KOPT-K1 (cell line): ENCODE results near the gene DBF4.
"Not testable (repeated sequence)": the region's sequence is repeated elsewhere in the genome, so short reads cannot be mapped to it uniquely, and the experiment has no call there.

Experiments used
- H3K27ac ChIP-seq: fragments of 200-600 bp; sonication (generic); 2 replicates; pipeline ENCODE4 v1.5.1; 2016; ENCODE audit warnings: antibody characterized with exemption, mild to moderate bottlenecking, low read depth, low read length; ENCODE audit not compliant: poor library complexity, severe bottlenecking
- H3K36me3 ChIP-seq: fragments of 200-600 bp; sonication (generic); 2 replicates; pipeline ENCODE4 v1.5.1; 2017; ENCODE audit warnings: antibody characterized with exemption, mild to moderate bottlenecking, low read length, moderate library complexity; ENCODE audit not compliant: insufficient read depth
- H3K9me3 ChIP-seq: fragments of 200-600 bp; sonication (generic); 2 replicates; pipeline ENCODE4 v1.5.1; 2017; ENCODE audit warnings: antibody characterized with exemption, low read length, mild to moderate bottlenecking; ENCODE audit not compliant: insufficient read depth, poor library complexity, severe bottlenecking

The DBF4 gene

GRCh38 chr7:87874066-87874465, 2.2 kb upstream of the DBF4 start:
- Histone ChIP-seq H3K36me3 (peaks cover 52% of the 10 kb centered on the region), H3K9me3 (peaks cover 40% of the 10 kb centered on the region), H3K27ac (no peak overlapping the region)

DNA sequence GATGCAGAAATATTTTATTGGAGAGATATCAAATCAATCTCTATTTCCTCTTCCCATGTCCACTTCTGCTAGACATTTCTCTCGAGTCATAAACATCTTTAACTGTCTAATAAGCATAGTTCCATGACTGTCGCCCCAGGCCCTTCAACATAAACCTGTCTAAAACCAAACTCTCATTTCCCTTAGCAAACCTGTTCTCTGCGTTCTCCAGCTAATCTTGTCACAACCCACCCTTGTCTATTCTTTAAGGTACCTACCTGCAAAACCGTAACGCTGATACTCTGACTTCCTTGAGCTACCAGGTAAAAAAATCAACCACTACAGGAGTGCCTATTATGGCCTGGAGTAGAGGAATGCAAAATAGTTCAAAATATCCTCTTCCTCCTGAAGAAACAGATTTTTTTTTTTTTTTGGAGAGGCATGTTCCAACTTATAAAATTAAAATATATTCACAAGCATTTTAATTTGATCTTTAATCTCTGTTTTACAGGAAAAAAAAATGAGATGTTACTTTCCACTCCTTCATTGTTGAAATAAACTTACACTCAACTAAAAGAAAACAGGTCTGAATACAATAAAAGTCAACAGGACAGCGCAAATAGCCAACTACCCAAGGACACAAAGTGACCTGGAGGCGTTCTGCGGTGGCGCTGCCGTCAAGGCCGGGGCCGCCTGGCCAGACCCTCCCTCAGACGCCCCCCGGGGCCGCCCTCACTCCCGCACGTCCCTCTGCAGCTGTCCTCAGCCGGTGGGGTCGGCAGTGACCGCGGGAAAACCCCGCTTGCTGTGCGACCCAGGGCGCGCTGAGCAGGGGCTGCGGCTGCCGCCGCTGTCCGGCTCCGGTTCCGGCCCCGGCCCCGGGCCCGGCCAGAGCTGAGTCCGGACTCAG, 898 bp upstream of the DBF4 start:
- Histone ChIP-seq H3K27ac (peak overlapping the region; percentile 90), H3K36me3 (peaks cover 52% of the 10 kb centered on the region), H3K9me3 (peaks cover 27% of the 10 kb centered on the region)

- Histone ChIP-seq H3K27ac (peak overlapping the region; percentile 90), H3K36me3 (peaks cover 52% of the 10 kb centered on the region), H3K9me3 (peaks cover 12% of the 10 kb centered on the region)
Observed at GRCh38 chr7:87876869-87877234, 559 bp downstream of the DBF4 start.

DNA sequence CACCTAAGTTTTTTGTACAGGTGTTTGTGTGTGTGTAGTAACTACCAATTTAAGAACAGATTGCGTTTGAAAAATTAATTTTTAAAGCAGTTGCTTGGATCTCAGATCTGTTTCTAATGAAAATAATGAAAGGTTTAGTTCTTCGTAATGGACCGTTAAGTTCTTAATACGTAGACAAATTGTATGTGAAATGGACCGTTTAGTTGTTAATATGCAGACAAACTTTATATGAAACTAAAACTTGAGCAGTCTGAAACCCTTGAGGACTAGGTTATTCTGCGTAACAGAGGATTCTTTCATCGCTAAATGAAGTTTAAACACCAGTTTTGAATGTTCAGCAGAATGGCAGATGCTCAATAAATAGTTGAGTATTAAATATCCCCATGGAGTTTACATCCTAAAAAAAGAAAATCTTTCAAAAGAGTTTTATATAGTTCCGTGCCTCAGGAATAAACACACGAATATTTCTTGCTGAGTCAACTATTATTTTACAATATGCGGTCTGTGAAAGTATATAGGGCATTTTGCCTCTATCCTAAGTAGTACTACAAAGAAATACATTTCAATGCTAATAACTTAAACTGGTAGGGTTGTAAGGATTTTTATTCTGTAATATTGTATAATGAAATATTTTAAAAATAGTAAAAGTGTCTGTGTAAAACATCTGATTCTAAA, 1.2 kb downstream of the DBF4 start:
- H3K27ac ChIP-seq, result peak overlapping the region; percentile 90
- peaks cover 52% of the 10 kb centered on the region for H3K36me3 ChIP-seq

DNA sequence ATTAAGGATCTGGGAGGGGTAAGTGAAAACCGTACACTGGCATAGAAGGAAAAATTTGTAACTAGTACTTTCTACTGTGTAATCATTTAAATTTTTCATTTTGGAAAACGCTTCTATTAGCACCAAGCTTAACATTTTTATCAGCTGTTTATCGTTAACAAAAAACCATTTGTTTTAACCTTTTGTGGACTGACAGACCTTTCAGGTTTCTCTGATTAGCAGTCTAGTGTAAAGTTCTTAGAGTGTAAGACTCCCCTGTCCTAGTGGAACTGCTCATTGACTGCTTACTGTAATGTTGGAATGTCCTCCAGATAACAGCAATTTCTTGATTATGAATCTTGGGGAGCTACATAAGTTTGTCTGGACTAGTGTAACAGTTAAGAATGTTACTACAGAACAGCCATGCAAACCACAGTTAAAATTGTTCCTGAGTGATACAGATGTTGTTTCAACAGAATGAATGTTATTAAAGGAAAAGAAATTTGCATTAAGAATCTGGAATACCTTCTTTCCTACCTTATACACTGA, 2.0 kb downstream of the DBF4 start:
- Histone ChIP-seq H3K9me3 (no peaks in the 10 kb centered on the region), H3K36me3 (peaks cover 53% of the 10 kb centered on the region), H3K27ac (peak overlapping the region; percentile 90)

More for the DNA sequence above, 1.2 kb downstream of the DBF4 start:
- peaks cover 6% of the 10 kb centered on the region for H3K9me3 ChIP-seq

DNA sequence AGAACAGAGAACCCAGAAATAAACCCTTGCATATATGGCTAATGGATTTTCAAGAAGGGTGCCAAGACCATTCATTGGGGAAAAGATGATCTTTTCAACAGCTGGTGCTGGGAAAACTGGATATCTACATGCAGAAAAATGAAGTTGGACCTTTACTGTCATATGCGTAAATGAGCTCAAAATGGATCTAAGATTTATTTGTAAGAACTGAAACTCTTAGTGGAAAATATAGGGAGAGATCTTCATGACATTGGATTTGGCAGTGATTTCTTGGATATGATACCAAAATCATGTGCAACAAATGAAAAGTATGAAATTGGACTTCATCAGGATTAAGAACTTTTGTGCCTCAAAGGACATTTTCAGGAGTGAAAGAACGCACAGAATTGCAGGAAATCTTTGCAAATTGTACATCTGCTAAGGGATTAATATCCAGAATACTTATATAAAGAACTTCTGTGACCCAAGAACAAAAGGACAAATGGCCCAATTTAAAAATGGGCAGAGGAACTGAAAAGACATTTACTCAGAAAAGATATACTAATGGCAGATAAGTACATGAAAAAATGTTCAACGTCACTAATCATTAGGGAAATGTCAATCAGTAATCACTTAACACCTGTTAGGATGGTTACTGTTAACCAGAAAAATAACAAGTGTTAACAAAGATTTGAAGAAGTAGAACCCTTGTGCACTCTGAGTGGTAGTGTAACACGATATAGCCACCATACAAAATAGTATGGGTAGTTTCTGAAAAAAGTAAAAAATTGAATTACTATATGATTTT, 6.1 kb downstream of the DBF4 start:
- Histone ChIP-seq H3K9me3 (no peaks in the 10 kb centered on the region), H3K36me3 (peaks cover 93% of the 10 kb centered on the region), H3K27ac (no peak overlapping the region)

- Histone ChIP-seq H3K27ac (no peak overlapping the region), H3K9me3 (no peaks in the 10 kb centered on the region), H3K36me3 (peaks cover 99% of the 10 kb centered on the region)
Observed at GRCh38 chr7:87885018-87885417, 8.7 kb downstream of the DBF4 start.

DNA sequence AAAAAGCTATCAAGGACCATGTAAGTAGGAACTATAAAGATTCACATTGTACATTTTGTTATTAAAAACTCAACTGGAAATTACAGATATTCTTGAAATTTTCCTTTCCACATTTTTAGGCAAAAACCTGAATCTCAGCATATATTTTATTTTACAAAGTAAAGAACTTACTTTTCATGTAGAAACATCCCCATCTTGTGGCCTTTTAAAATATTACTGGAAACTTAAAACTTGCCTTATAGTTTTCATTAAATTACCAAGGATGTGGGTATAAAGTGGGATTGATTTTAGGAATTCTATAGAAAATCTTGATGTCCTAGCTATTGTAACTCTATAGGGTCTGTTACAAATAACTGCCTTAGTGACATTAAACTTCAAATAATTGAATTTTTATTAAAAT, 10.6 kb downstream of the DBF4 start:
- no peak overlapping the region for H3K27ac ChIP-seq
- H3K36me3 ChIP-seq, result peaks cover 99% of the 10 kb centered on the region
- no peaks in the 10 kb centered on the region for H3K9me3 ChIP-seq

DNA sequence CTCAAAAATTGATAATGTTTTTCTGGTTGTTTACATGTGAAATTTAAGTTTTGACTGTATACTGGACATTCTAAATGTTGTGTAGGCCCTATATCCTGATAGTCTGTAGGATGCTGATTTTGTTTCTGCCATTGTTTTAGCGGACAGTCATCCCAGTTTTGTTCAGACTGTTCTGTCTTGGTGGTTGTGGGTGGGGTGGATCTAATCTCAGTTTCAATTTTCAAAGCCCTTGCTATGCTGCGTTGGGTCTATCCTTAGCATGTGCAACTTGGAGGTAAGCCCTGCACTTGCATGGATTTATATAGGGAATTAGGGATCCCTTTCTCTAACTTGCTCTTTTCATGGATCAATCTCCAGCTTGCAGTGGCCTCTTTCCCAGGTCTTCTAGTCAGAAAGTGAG, 19.1 kb downstream of the DBF4 start:
- peaks cover 100% of the 10 kb centered on the region for H3K36me3 ChIP-seq

GRCh38 chr7:87899255-87899654, 23.0 kb downstream of the DBF4 start:
- peaks cover 100% of the 10 kb centered on the region for H3K36me3 ChIP-seq
- H3K9me3 ChIP-seq, result no peaks in the 10 kb centered on the region
- no peak overlapping the region for H3K27ac ChIP-seq

More for the DNA sequence above, 19.1 kb downstream of the DBF4 start:
- Histone ChIP-seq H3K27ac (no peak overlapping the region), H3K9me3 (no peaks in the 10 kb centered on the region)

DNA sequence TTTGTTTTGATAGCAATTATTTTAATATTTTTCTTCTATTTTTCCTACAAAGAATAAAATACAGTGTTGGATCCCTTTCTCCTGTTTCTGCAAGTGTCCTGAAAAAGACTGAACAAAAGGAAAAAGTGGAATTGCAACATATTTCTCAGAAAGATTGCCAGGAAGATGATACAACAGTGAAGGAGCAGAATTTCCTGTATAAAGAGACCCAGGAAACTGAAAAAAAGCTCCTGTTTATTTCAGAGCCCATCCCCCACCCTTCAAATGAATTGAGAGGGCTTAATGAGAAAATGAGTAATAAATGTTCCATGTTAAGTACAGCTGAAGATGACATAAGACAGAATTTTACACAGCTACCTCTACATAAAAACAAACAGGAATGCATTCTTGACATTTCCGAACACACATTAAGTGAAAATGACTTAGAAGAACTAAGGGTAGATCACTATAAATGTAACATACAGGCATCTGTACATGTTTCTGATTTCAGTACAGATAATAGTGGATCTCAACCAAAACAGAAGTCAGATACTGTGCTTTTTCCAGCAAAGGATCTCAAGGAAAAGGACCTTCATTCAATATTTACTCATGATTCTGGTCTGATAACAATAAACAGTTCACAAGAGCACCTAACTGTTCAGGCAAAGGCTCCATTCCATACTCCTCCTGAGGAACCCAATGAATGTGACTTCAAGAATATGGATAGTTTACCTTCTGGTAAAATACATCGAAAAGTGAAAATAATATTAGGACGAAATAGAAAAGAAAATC, 31.0 kb downstream of the DBF4 start:
- H3K27ac ChIP-seq, H3K9me3 ChIP-seq: not testable (repeated sequence)
- H3K36me3 ChIP-seq, result peaks cover 71% of the 10 kb centered on the region

DNA sequence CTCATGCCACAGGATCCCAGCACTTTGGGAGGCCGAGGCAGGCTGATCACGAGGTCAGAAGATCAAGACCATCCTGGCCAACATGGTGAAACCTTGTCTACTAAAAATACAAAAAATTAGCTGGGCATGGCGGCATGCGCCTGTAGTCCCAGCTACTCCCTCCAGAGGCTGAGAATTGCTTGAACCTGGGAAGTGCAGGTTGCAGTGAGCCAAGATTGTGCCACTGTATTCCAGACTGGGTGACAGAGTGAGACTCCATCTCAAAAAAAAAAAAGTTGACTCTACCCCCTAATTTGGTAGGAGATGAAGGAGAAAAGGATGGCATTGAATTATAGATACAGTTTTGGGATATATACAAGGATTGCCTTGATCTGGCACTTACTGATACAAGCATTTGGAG, 32.5 kb downstream of the DBF4 start:
- not testable (repeated sequence) for H3K9me3 ChIP-seq, H3K27ac ChIP-seq
- H3K36me3 ChIP-seq, result peaks cover 56% of the 10 kb centered on the region

DNA sequence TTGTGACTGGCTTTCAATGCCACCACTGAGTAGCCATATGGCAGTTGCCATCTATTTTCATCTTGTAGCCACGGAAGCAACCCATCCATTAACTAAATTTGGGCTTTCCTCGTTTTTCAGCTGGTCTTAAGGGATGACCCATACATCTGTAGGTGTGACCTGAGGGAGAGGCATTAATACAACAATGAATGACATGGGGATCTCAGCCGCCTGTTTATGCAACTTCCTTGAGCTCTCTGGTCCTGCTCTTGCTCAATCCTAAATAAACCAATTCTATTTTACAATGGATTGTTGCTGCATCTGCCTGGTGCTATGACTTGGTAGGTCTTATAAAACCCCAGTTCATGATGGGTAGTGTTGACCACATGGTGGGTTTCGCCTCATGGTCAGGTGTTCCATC, 35.8 kb downstream of the DBF4 start:
- H3K9me3 ChIP-seq, result no peaks in the 10 kb centered on the region
- no peak overlapping the region for H3K27ac ChIP-seq
- H3K36me3 ChIP-seq, result peaks cover 24% of the 10 kb centered on the region

DNA sequence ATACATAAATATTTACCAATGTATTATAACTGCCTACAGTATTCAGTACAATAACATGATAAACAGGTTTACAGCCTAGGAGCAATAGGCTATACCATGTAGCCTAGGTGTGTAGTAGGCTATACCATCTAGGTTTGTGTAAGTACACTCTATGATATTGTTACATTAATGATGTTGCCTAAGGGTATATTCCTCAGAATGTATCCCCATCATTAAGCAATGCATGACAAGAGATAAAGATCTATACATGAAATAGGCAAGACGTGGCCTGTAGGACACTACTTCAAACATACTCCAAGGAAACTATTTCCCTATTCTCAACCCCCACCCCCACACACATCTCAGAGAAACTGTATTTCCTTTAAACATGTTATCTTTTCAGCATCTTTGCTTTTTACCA, 42.4 kb downstream of the DBF4 start:
- Histone ChIP-seq H3K9me3 (no peaks in the 10 kb centered on the region), H3K36me3 (no peaks in the 10 kb centered on the region), H3K27ac (no peak overlapping the region)
